ENCODE data around the gene SLFN14.
A peak's percentile ranks its signal among the peaks of the same experiment; 100 is the strongest.

Gene SLFN14

GRCh38 chr17:35542990-35543389, 17.6 kb downstream of the SLFN14 start:
- H3F3A ChIP-seq (ENCODE audit: low read depth), result peaks cover 11% of the 10 kb centered on the region; the same call in 1 of the 2 replicates
- no peak overlapping the region for H2AFZ ChIP-seq (ENCODE audit: low read length)
- peaks cover 45% of the 10 kb centered on the region for H3K4me1 ChIP-seq (ENCODE audit: insufficient read depth, low read length, poor library complexity, severe bottlenecking)
- peak overlapping the region; percentile 54 for H3K4me3 ChIP-seq (ENCODE audit: low read length, poor library complexity, severe bottlenecking)
- H3K27me3 ChIP-seq (ENCODE audit: insufficient read depth, low read length, poor library complexity, severe bottlenecking), result no peaks in the 10 kb centered on the region
- no peak for TF ChIP-seq EZH2phosphoT487 (IDR thresholded peaks at IDR 0.05; ENCODE audit: borderline replicate concordance)
- TF ChIP-seq, protein P1, sequence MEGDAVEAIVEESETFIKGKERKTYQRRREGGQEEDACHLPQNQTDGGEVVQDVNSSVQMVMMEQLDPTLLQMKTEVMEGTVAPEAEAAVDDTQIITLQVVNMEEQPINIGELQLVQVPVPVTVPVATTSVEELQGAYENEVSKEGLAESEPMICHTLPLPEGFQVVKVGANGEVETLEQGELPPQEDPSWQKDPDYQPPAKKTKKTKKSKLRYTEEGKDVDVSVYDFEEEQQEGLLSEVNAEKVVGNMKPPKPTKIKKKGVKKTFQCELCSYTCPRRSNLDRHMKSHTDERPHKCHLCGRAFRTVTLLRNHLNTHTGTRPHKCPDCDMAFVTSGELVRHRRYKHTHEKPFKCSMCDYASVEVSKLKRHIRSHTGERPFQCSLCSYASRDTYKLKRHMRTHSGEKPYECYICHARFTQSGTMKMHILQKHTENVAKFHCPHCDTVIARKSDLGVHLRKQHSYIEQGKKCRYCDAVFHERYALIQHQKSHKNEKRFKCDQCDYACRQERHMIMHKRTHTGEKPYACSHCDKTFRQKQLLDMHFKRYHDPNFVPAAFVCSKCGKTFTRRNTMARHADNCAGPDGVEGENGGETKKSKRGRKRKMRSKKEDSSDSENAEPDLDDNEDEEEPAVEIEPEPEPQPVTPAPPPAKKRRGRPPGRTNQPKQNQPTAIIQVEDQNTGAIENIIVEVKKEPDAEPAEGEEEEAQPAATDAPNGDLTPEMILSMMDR (conservative IDR thresholded peaks at IDR 0.05; ENCODE audit: low read length), result no peak
- H3K9ac ChIP-seq (ENCODE audit: low read depth, low read length, poor library complexity, severe bottlenecking), result peak overlapping the region; percentile 35
- H3K9me3 ChIP-seq (ENCODE audit: insufficient read depth, low read depth, low read length), result no peaks in the 10 kb centered on the region
- H3K4me2 ChIP-seq (ENCODE audit: low read depth, low read length, poor library complexity, severe bottlenecking), result peak overlapping the region; percentile 71
- H3K79me2 ChIP-seq (ENCODE audit: insufficient read depth, low read length), result no peaks in the 10 kb centered on the region
- H4K20me1 ChIP-seq (ENCODE audit: insufficient read depth, low read length, poor library complexity, severe bottlenecking), result no peaks in the 10 kb centered on the region
- no peaks in the 10 kb centered on the region for H3K36me3 ChIP-seq (ENCODE audit: insufficient read depth, low read length)
- no peaks in the 10 kb centered on the region for H3K9me2 ChIP-seq (replicated peaks; ENCODE audit: low read depth, low read length)

DNA sequence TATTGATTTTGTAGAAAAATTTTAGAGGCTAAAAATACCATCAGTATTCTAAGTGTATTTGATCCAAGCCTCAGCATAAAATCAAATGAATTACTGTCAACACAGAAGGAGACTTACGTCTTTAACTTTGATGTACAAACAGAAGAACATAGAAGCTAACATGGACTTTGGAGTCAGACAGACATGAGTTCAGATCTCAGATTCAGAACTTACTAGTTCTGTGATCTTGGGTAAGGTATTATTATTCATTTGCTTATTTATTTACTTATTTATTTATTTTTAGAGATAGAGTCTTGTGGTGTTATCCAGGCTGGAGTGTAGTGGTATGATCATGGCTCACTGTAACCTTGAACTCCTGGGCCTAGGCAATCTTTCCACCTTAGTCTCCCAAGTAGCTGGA, 19.2 kb downstream of the SLFN14 start:
- H3F3A ChIP-seq (ENCODE audit: low read depth), result peaks cover 11% of the 10 kb centered on the region; the same call in 1 of the 2 replicates
- TF ChIP-seq, protein P1 (conservative IDR thresholded peaks at IDR 0.05; ENCODE audit: low read length), result no peak
- no peak for TF ChIP-seq EZH2phosphoT487 (IDR thresholded peaks at IDR 0.05; ENCODE audit: borderline replicate concordance)
- H4K20me1 ChIP-seq (ENCODE audit: insufficient read depth, low read length, poor library complexity, severe bottlenecking), result no peaks in the 10 kb centered on the region
- H3K9me2 ChIP-seq (replicated peaks; ENCODE audit: low read depth, low read length), result no peaks in the 10 kb centered on the region
- H3K79me2 ChIP-seq (ENCODE audit: insufficient read depth, low read length), result no peaks in the 10 kb centered on the region
- H3K27me3 ChIP-seq (ENCODE audit: insufficient read depth, low read length, poor library complexity, severe bottlenecking), result no peaks in the 10 kb centered on the region
- H3K9ac ChIP-seq (ENCODE audit: low read depth, low read length, poor library complexity, severe bottlenecking), result peak overlapping the region; percentile 69
- peaks cover 45% of the 10 kb centered on the region for H3K4me1 ChIP-seq (ENCODE audit: insufficient read depth, low read length, poor library complexity, severe bottlenecking)
- no peaks in the 10 kb centered on the region for H3K9me3 ChIP-seq (ENCODE audit: insufficient read depth, low read depth, low read length)
- H2AFZ ChIP-seq (ENCODE audit: low read length), result peak overlapping the region; percentile 95
- H3K4me3 ChIP-seq (ENCODE audit: low read length, poor library complexity, severe bottlenecking), result peak overlapping the region; percentile 71
- H3K4me2 ChIP-seq (ENCODE audit: low read depth, low read length, poor library complexity, severe bottlenecking), result peak overlapping the region; percentile 74
- no peaks in the 10 kb centered on the region for H3K36me3 ChIP-seq (ENCODE audit: insufficient read depth, low read length)

DNA sequence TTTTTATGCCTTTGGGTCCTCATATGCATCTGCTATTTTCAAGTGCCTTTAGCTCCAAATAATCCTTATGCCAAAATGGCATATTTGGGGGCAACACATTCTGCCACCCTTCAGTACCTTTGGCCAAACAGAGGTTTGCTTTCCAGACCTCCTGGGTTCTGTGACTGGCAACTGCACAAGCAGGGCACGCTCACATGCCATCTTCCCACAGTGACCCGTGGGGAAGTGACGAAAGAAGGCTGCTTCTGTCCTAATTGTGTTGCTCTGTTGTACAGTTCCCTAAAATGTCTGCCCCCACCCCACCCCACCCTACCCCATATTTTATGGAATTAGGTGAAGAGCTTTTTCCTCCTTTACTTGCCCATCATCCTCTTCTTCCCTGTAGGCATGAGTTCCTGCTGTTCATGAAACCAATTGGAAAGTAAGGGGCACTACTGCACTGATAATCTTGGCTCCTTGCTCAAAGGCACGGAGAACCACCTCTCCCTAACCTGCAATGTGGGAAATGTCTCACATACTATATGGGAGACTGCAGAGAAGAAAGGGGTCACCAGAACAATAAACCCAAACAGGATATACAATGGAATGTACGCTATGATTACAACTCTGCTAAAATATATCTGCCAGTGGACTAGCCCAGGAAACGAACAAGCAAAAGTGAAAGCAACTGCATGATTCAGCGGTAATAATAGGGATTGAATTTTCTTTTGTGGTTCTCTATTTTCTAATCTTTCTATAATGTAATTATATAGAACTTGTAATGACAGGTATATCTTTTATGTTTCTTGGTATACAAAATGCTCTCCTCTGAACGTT, 19.8 kb downstream of the SLFN14 start:
- Histone ChIP-seq H3F3A (ENCODE audit: low read depth) (peaks cover 11% of the 10 kb centered on the region; the same call in 1 of the 2 replicates), H3K4me3 (ENCODE audit: low read length, poor library complexity, severe bottlenecking) (peak overlapping the region; percentile 71), H3K27me3 (ENCODE audit: insufficient read depth, low read length, poor library complexity, severe bottlenecking) (no peaks in the 10 kb centered on the region), H3K9me2 (replicated peaks; ENCODE audit: low read depth, low read length) (no peaks in the 10 kb centered on the region), H3K9me3 (ENCODE audit: insufficient read depth, low read depth, low read length) (no peaks in the 10 kb centered on the region), H2AFZ (ENCODE audit: low read length) (peak overlapping the region; percentile 95), H3K36me3 (ENCODE audit: insufficient read depth, low read length) (no peaks in the 10 kb centered on the region), H3K9ac (ENCODE audit: low read depth, low read length, poor library complexity, severe bottlenecking) (peak overlapping the region; percentile 69), H3K4me2 (ENCODE audit: low read depth, low read length, poor library complexity, severe bottlenecking) (peak overlapping the region; percentile 74), H3K4me1 (ENCODE audit: insufficient read depth, low read length, poor library complexity, severe bottlenecking) (peaks cover 45% of the 10 kb centered on the region), H4K20me1 (ENCODE audit: insufficient read depth, low read length, poor library complexity, severe bottlenecking) (no peaks in the 10 kb centered on the region), H3K79me2 (ENCODE audit: insufficient read depth, low read length) (no peaks in the 10 kb centered on the region)
- TF ChIP-seq, protein P1 (conservative IDR thresholded peaks at IDR 0.05; ENCODE audit: low read length), result no peak
- TF ChIP-seq EZH2phosphoT487 (IDR thresholded peaks at IDR 0.05; ENCODE audit: borderline replicate concordance), result no peak

Data from Loucy (cell line).